Vagina (tissue), 2 donors: ENCODE results near the gene KCTD5.

Experiments
- CTCF ChIP-seq, 3 experiments: fragments of 450-650 bp in 2 of 3; fragments of 200-600 bp in 1 of 3; sonication (generic) in 1 of 3; IDR thresholded peaks; one replicate each; pipeline ENCODE4 v1.5.1; 2017 to 2019; ENCODE audit warnings: antibody characterized with exemption in 3 of 3, mild to moderate bottlenecking in 2 of 3, moderate library complexity in 2 of 3
- POLR2A ChIP-seq, 2 donors: fragments of 450-650 bp; IDR thresholded peaks; one replicate each; pipeline ENCODE4 v1.6.1; 2017; ENCODE audit warnings: antibody characterized with exemption in 2 of 2, mild to moderate bottlenecking in 2 of 2, moderate library complexity in 2 of 2
- POLR2AphosphoS5 ChIP-seq, 2 donors: sonication (generic); formaldehyde crosslinking; IDR thresholded peaks; one replicate each; pipeline ENCODE4 v1.9.0; 2017; ENCODE audit warnings: antibody characterized with exemption in 2 of 2, mild to moderate bottlenecking in 2 of 2, low read depth in 1 of 2; ENCODE audit not compliant: insufficient read depth in 1 of 2

- TF ChIP-seq CTCF (IDR thresholded peaks at IDR 0.05), result no peak
- TF ChIP-seq POLR2AphosphoS5 (IDR thresholded peaks at IDR 0.05; ENCODE audit: insufficient read depth in 1 of 2, low read depth in 1 of 2), result no peak
- TF ChIP-seq POLR2A (IDR thresholded peaks at IDR 0.05), result no peak
Measured at GRCh38 chr16:2749476-2749875, 67.2 kb downstream of the KCTD5 start.
